Mesenchymal stem cell (in vitro differentiated cells and primary cell): ENCODE results near the gene ABHD17C.
A peak's percentile ranks its signal among the peaks of the same experiment; 100 is the strongest.

Experiments
- DNase-seq: peaks from one replicate; pipeline ENCODE4 v3.0.0-alpha.2; 2013
- H2AFZ ChIP-seq: one replicate; pipeline ENCODE4 v1.6.1; 2013; ENCODE audit warnings: low read depth, mild to moderate bottlenecking, control low read depth, inconsistent platforms, low read length, moderate library complexity
- H2AK5ac ChIP-seq: 2 replicates; pipeline ENCODE4 v1.6.1; 2013; ENCODE audit warnings: low read length, moderate library complexity, mild to moderate bottlenecking, inconsistent platforms; ENCODE audit not compliant: severe bottlenecking
- H2BK120ac ChIP-seq: one replicate; pipeline ENCODE4 v1.6.1; 2013; ENCODE audit warnings: low read depth, mild to moderate bottlenecking, inconsistent platforms, low read length, moderate library complexity
- H2BK12ac ChIP-seq, 2 experiments: one replicate each; pipeline ENCODE4 v1.6.1; 2013; ENCODE audit warnings: inconsistent platforms in 2 of 2, low read length in 2 of 2, mild to moderate bottlenecking in 2 of 2, moderate library complexity in 2 of 2, control low read depth in 1 of 2
- H2BK15ac ChIP-seq: one replicate; pipeline ENCODE4 v1.6.1; 2013; ENCODE audit warnings: mild to moderate bottlenecking, low read depth, inconsistent platforms; ENCODE audit not compliant: poor library complexity, severe bottlenecking
- H2BK5ac ChIP-seq: 2 replicates; pipeline ENCODE4 v1.6.1; 2013; ENCODE audit warnings: low read depth, mild to moderate bottlenecking, low read length, control low read depth, inconsistent platforms; ENCODE audit not compliant: poor library complexity, severe bottlenecking
- H3K14ac ChIP-seq, 2 experiments: one replicate each; pipeline ENCODE4 v1.6.1; 2013; ENCODE audit warnings: inconsistent platforms in 2 of 2, low read length in 2 of 2, control low read depth in 1 of 2, mild to moderate bottlenecking in 1 of 2, moderate library complexity in 1 of 2
- H3K18ac ChIP-seq, 2 experiments: one replicate each; pipeline ENCODE4 v1.6.1; 2013; ENCODE audit warnings: inconsistent platforms in 2 of 2, low read length in 2 of 2, control low read depth in 1 of 2, low read depth in 1 of 2, mild to moderate bottlenecking in 1 of 2
- H3K23ac ChIP-seq, 2 experiments: one replicate each; pipeline ENCODE4 v1.6.1; 2013; ENCODE audit warnings: inconsistent platforms in 2 of 2, low read length in 2 of 2, mild to moderate bottlenecking in 2 of 2, moderate library complexity in 2 of 2, control low read depth in 1 of 2
- H3K27ac ChIP-seq: 2 replicates; pipeline ENCODE4 v1.5.1; 2013; ENCODE audit warnings: mild to moderate bottlenecking, moderate library complexity, low read length, control low read depth, inconsistent platforms; ENCODE audit not compliant: poor library complexity, severe bottlenecking
- H3K27me3 ChIP-seq, 2 experiments: 2 replicates each; pipeline versions ENCODE4 v1.6.1 to v1.7.0; 2013; ENCODE audit warnings: low read length in 2 of 2, mild to moderate bottlenecking in 2 of 2, moderate library complexity in 2 of 2, control low read depth in 1 of 2, inconsistent platforms in 1 of 2; ENCODE audit not compliant: control insufficient read depth in 1 of 2, insufficient read depth in 1 of 2
- H3K36me3 ChIP-seq, 2 experiments: 2 replicates each; pipeline versions ENCODE4 v1.6.1 to v1.7.0; 2013; ENCODE audit warnings: low read length in 2 of 2, control low read depth in 1 of 2, inconsistent platforms in 1 of 2, low read depth in 1 of 2, mild to moderate bottlenecking in 1 of 2; ENCODE audit not compliant: insufficient read depth in 2 of 2, control insufficient read depth in 1 of 2
- H3K4ac ChIP-seq, 2 experiments: one replicate each; pipeline ENCODE4 v1.6.1; 2013; ENCODE audit warnings: inconsistent platforms in 2 of 2, low read length in 2 of 2, mild to moderate bottlenecking in 2 of 2, moderate library complexity in 2 of 2, control low read depth in 1 of 2, low read depth in 1 of 2
- H3K4me1 ChIP-seq: 2 replicates; pipeline ENCODE4 v1.6.1; 2013; ENCODE audit warnings: low read depth, low read length, control low read depth; ENCODE audit not compliant: control insufficient read depth, insufficient read depth
- H3K4me2 ChIP-seq: 2 replicates; pipeline ENCODE4 v1.6.1; 2013; ENCODE audit warnings: low read length, mild to moderate bottlenecking, inconsistent platforms; ENCODE audit not compliant: poor library complexity, severe bottlenecking
- H3K4me3 ChIP-seq, 2 experiments: 2 replicates each; pipeline versions ENCODE4 v1.5.1 to v1.7.0; 2013; ENCODE audit warnings: low read length in 2 of 2, mild to moderate bottlenecking in 2 of 2, control low read depth in 1 of 2, low read depth in 1 of 2; ENCODE audit not compliant: insufficient read depth in 1 of 2
- H3K79me1 ChIP-seq: replicated peaks from 2 replicates; pipeline ENCODE4 v1.6.1; 2013; ENCODE audit warnings: mild to moderate bottlenecking, control low read depth, low read length, inconsistent platforms; ENCODE audit not compliant: poor library complexity, severe bottlenecking
- H3K9ac ChIP-seq: 2 replicates; pipeline ENCODE4 v1.7.0; 2013; ENCODE audit warnings: mild to moderate bottlenecking, low read length, moderate library complexity
- H3K9me3 ChIP-seq: 2 replicates; pipeline ENCODE4 v1.7.0; 2013; ENCODE audit warnings: mild to moderate bottlenecking, low read length; ENCODE audit not compliant: control insufficient read depth
- H4K8ac ChIP-seq: one replicate; pipeline ENCODE4 v1.6.1; 2013; ENCODE audit warnings: inconsistent platforms, mild to moderate bottlenecking, low read length, moderate library complexity
- H4K91ac ChIP-seq: one replicate; pipeline ENCODE4 v1.6.1; 2013; ENCODE audit warnings: mild to moderate bottlenecking, low read length, inconsistent platforms
- WGBS: methylation state at CpG from one replicate; pipeline ENCODE4 v1.1.7; 2013; ENCODE audit warnings: mixed read lengths; 5-methylcytosine and 5-hydroxymethylcytosine counted together

ABHD17C gene

GRCh38 chr15:80665151-80665550, 30.0 kb upstream of the ABHD17C start:
- Histone ChIP-seq H3K14ac (no peak overlapping the region), H3K4me2 (no peak overlapping the region), H3K23ac (no peak overlapping the region), H3K27ac (no peak overlapping the region), H2BK120ac (no peak overlapping the region), H4K91ac (no peak overlapping the region), H3K9ac (no peak overlapping the region), H2BK12ac (no peak overlapping the region), H3K4me3 (no peak overlapping the region), H3K79me1 (no peaks in the 10 kb centered on the region), H3K18ac (no peak overlapping the region), H3K4ac (no peak overlapping the region), H2BK5ac (no peak overlapping the region), H4K8ac (no peak overlapping the region), H2AFZ (no peak overlapping the region), H2AK5ac (no peak overlapping the region), H3K9me3 (no peaks in the 10 kb centered on the region), H3K36me3 (no peaks in the 10 kb centered on the region), H2BK15ac (no peak overlapping the region), H3K4me1 (no peaks in the 10 kb centered on the region), H3K27me3 (peaks cover 0 to 6% of the 10 kb centered on the region in 2 experiments)
- no peak for DNase-seq
- WGBS = 85% methylated on average over 2 of the region's 2 CpGs

- WGBS = 92% methylated on average over 4 of the region's 4 CpGs
- H3K4ac ChIP-seq = no peak overlapping the region
- no peak overlapping the region for H2BK15ac ChIP-seq
- H3K4me3 ChIP-seq = no peak overlapping the region
- peaks cover 0 to 13% of the 10 kb centered on the region in 2 experiments for H3K27me3 ChIP-seq
- no peaks in the 10 kb centered on the region for H3K79me1 ChIP-seq
- H2BK12ac ChIP-seq = no peak overlapping the region
- H4K91ac ChIP-seq = no peak overlapping the region
- no peak overlapping the region for H3K23ac ChIP-seq
- no peak overlapping the region for H3K14ac ChIP-seq
- no peak for DNase-seq
- H4K8ac ChIP-seq = no peak overlapping the region
- no peak overlapping the region for H2AK5ac ChIP-seq
- no peak overlapping the region for H2AFZ ChIP-seq
- no peaks in the 10 kb centered on the region for H3K36me3 ChIP-seq
- no peak overlapping the region for H3K27ac ChIP-seq
- H3K18ac ChIP-seq = no peak overlapping the region
- no peak overlapping the region for H2BK5ac ChIP-seq
- H3K9me3 ChIP-seq = no peaks in the 10 kb centered on the region
- H3K4me2 ChIP-seq = no peak overlapping the region
- H3K4me1 ChIP-seq = no peaks in the 10 kb centered on the region
- no peak overlapping the region for H3K9ac ChIP-seq
- H2BK120ac ChIP-seq = no peak overlapping the region
These were observed 27.2 kb upstream of the ABHD17C start for GRCh38 chr15:80667936-80668335.

- no peak overlapping the region for H3K18ac ChIP-seq
- peak overlapping the region in 1 of 2 experiments; percentile 59 for H3K23ac ChIP-seq
- H2BK5ac ChIP-seq = no peak overlapping the region
- no peak overlapping the region for H4K8ac ChIP-seq
- H3K9me3 ChIP-seq = no peaks in the 10 kb centered on the region
- H3K9ac ChIP-seq = no peak overlapping the region
- no peaks in the 10 kb centered on the region for H3K79me1 ChIP-seq
- no peak overlapping the region for H2AK5ac ChIP-seq
- H3K14ac ChIP-seq = no peak overlapping the region
- no peaks in the 10 kb centered on the region for H3K4me1 ChIP-seq
- H3K36me3 ChIP-seq = no peaks in the 10 kb centered on the region
- no peak overlapping the region for H2BK120ac ChIP-seq
- no peak overlapping the region for H3K27ac ChIP-seq
- H2BK12ac ChIP-seq = no peak overlapping the region
- H3K4me2 ChIP-seq = no peak overlapping the region
- WGBS = 75% methylated on average over 2 of the region's 3 CpGs
- H4K91ac ChIP-seq = no peak overlapping the region
- peaks cover 0 to 13% of the 10 kb centered on the region in 2 experiments for H3K27me3 ChIP-seq
- no peak overlapping the region for H3K4ac ChIP-seq
- no peak for DNase-seq
- H2BK15ac ChIP-seq = no peak overlapping the region
- H3K4me3 ChIP-seq = no peak overlapping the region
- H2AFZ ChIP-seq = no peak overlapping the region
These were observed 26.4 kb upstream of the ABHD17C start for GRCh38 chr15:80668546-80669236.

- Histone ChIP-seq H4K91ac (no peak overlapping the region), H2BK120ac (no peak overlapping the region), H3K4me3 (no peak overlapping the region), H3K14ac (no peak overlapping the region), H3K18ac (no peak overlapping the region), H3K9ac (no peak overlapping the region), H3K9me3 (no peaks in the 10 kb centered on the region), H2BK5ac (no peak overlapping the region), H3K23ac (no peak overlapping the region), H2BK15ac (no peak overlapping the region), H3K4me2 (no peak overlapping the region), H3K79me1 (no peaks in the 10 kb centered on the region), H3K27ac (no peak overlapping the region), H3K4ac (no peak overlapping the region), H4K8ac (no peak overlapping the region), H3K4me1 (no peaks in the 10 kb centered on the region), H3K36me3 (no peaks in the 10 kb centered on the region), H3K27me3 (peaks cover 0 to 13% of the 10 kb centered on the region in 2 experiments), H2BK12ac (no peak overlapping the region), H2AFZ (no peak overlapping the region), H2AK5ac (no peak overlapping the region)
- peak; percentile 9 for DNase-seq
- 77% methylated on average over 2 of the region's 2 CpGs for WGBS
These were observed 25.3 kb upstream of the ABHD17C start for GRCh38 chr15:80669663-80670273.
